Body of pancreas (tissue), 4 donors: ENCODE measurements around the gene KCNAB1.
"Not testable (repeated sequence)": the region's sequence is repeated elsewhere in the genome, so short reads cannot be mapped to it uniquely, and the experiment has no call there.

Experiments
- POLR2A ChIP-seq, 3 donors: fragments of 450-650 bp; IDR thresholded peaks; one replicate each; pipeline ENCODE4 v1.6.1; 2016; ENCODE audit warnings: antibody characterized with exemption in 3 of 3, mild to moderate bottlenecking in 2 of 3
- TF ChIP-seq, protein P1 (sequence below), 7 experiments: fragments of 450-650 bp in 4 of 7; fragments of 200-600 bp in 3 of 7; sonication (generic) in 3 of 7; IDR thresholded peaks; one replicate each; pipeline ENCODE4 v1.5.1; 2016 to 2019; ENCODE audit warnings: antibody characterized with exemption in 7 of 7

DNA sequence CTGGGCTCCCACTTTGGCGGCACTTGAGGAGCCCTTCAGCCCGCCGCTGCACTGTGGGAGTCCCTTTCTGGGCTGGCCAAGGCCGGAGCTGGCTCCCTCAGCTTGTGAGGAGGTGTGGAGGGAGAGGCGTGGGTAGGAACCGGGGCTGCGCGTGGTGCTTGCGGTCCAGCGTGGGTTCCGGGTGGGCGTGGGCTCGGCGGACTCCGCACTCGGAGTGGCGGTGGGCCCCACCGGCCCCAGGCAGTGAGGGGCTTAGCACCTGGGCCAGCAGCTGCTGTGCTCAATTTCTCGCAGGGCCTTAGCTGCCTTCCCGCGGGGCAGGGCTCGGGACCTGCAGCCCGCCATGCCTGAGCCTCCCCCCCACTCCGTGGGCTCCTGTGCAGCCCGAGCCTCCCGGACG, 21.0 kb upstream of the KCNAB1 start:
- TF ChIP-seq POLR2A (IDR thresholded peaks at IDR 0.05) = not testable (repeated sequence)
- TF ChIP-seq, protein P1, sequence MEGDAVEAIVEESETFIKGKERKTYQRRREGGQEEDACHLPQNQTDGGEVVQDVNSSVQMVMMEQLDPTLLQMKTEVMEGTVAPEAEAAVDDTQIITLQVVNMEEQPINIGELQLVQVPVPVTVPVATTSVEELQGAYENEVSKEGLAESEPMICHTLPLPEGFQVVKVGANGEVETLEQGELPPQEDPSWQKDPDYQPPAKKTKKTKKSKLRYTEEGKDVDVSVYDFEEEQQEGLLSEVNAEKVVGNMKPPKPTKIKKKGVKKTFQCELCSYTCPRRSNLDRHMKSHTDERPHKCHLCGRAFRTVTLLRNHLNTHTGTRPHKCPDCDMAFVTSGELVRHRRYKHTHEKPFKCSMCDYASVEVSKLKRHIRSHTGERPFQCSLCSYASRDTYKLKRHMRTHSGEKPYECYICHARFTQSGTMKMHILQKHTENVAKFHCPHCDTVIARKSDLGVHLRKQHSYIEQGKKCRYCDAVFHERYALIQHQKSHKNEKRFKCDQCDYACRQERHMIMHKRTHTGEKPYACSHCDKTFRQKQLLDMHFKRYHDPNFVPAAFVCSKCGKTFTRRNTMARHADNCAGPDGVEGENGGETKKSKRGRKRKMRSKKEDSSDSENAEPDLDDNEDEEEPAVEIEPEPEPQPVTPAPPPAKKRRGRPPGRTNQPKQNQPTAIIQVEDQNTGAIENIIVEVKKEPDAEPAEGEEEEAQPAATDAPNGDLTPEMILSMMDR (IDR thresholded peaks at IDR 0.05) = not testable (repeated sequence)
